ENCODE data around the gene ACSL6.

- TF ChIP-seq, protein P1, sequence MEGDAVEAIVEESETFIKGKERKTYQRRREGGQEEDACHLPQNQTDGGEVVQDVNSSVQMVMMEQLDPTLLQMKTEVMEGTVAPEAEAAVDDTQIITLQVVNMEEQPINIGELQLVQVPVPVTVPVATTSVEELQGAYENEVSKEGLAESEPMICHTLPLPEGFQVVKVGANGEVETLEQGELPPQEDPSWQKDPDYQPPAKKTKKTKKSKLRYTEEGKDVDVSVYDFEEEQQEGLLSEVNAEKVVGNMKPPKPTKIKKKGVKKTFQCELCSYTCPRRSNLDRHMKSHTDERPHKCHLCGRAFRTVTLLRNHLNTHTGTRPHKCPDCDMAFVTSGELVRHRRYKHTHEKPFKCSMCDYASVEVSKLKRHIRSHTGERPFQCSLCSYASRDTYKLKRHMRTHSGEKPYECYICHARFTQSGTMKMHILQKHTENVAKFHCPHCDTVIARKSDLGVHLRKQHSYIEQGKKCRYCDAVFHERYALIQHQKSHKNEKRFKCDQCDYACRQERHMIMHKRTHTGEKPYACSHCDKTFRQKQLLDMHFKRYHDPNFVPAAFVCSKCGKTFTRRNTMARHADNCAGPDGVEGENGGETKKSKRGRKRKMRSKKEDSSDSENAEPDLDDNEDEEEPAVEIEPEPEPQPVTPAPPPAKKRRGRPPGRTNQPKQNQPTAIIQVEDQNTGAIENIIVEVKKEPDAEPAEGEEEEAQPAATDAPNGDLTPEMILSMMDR (tag by site-specific recombination; IDR thresholded peaks at IDR 0.05), result no peak
- TF ChIP-seq ZNF391 (tag by site-specific recombination; IDR thresholded peaks at IDR 0.05; ENCODE audit: borderline replicate concordance, low read depth), result no peak
- TF ChIP-seq, protein P2, sequence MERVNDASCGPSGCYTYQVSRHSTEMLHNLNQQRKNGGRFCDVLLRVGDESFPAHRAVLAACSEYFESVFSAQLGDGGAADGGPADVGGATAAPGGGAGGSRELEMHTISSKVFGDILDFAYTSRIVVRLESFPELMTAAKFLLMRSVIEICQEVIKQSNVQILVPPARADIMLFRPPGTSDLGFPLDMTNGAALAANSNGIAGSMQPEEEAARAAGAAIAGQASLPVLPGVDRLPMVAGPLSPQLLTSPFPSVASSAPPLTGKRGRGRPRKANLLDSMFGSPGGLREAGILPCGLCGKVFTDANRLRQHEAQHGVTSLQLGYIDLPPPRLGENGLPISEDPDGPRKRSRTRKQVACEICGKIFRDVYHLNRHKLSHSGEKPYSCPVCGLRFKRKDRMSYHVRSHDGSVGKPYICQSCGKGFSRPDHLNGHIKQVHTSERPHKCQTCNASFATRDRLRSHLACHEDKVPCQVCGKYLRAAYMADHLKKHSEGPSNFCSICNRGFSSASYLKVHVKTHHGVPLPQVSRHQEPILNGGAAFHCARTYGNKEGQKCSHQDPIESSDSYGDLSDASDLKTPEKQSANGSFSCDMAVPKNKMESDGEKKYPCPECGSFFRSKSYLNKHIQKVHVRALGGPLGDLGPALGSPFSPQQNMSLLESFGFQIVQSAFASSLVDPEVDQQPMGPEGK (tag by site-specific recombination; IDR thresholded peaks at IDR 0.05), result no peak
- no peak for TF ChIP-seq ZNF510 (tag by site-specific recombination; IDR thresholded peaks at IDR 0.05; ENCODE audit: insufficient replicate concordance)
- TF ChIP-seq MZF1 (tag by site-specific recombination; IDR thresholded peaks at IDR 0.05; ENCODE audit: borderline replicate concordance), result no peak
- no peak for TF ChIP-seq BCL11A (tag by site-specific recombination; IDR thresholded peaks at IDR 0.05; ENCODE audit: low read depth)
- no peak for TF ChIP-seq ZNF24 (tag by site-specific recombination; IDR thresholded peaks at IDR 0.05)
- no peak for TF ChIP-seq ZNF701 (tag by site-specific recombination; IDR thresholded peaks at IDR 0.05)
- no peak for TF ChIP-seq ZNF558 (tag by site-specific recombination; IDR thresholded peaks at IDR 0.05)
- TF ChIP-seq, protein P3, sequence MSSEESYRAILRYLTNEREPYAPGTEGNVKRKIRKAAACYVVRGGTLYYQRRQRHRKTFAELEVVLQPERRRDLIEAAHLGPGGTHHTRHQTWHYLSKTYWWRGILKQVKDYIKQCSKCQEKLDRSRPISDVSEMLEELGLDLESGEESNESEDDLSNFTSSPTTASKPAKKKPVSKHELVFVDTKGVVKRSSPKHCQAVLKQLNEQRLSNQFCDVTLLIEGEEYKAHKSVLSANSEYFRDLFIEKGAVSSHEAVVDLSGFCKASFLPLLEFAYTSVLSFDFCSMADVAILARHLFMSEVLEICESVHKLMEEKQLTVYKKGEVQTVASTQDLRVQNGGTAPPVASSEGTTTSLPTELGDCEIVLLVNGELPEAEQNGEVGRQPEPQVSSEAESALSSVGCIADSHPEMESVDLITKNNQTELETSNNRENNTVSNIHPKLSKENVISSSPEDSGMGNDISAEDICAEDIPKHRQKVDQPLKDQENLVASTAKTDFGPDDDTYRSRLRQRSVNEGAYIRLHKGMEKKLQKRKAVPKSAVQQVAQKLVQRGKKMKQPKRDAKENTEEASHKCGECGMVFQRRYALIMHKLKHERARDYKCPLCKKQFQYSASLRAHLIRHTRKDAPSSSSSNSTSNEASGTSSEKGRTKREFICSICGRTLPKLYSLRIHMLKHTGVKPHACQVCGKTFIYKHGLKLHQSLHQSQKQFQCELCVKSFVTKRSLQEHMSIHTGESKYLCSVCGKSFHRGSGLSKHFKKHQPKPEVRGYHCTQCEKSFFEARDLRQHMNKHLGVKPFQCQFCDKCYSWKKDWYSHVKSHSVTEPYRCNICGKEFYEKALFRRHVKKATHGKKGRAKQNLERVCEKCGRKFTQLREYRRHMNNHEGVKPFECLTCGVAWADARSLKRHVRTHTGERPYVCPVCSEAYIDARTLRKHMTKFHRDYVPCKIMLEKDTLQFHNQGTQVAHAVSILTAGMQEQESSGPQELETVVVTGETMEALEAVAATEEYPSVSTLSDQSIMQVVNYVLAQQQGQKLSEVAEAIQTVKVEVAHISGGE (tag by site-specific recombination; conservative IDR thresholded peaks at IDR 0.05; ENCODE audit: low read depth), result no peak
- no peak for TF ChIP-seq ZBTB17 (tag by site-specific recombination; IDR thresholded peaks at IDR 0.05)
- no peak for TF ChIP-seq TRIM28 (IDR thresholded peaks at IDR 0.05; ENCODE audit: borderline replicate concordance, low read length)
Measured at GRCh38 chr5:131944702-131945550, 66.5 kb downstream of the ACSL6 start.

Data from HEK293 (cell line).